ENCODE results near the gene TECPR2.
A peak's percentile ranks its signal among the peaks of the same experiment; 100 is the strongest.

Gene TECPR2

GRCh38 chr14:102431751-102432150, 69.0 kb downstream of the TECPR2 start:
- Histone ChIP-seq H3K4me1 (ENCODE audit: control insufficient read depth, low read length) (no peaks in the 10 kb centered on the region), H3K27ac (ENCODE audit: low read depth, low read length) (no peak overlapping the region), H3K4me2 (ENCODE audit: low read length) (no peak overlapping the region), H3F3A (ENCODE audit: control insufficient read depth, insufficient read depth) (no peaks in the 10 kb centered on the region), H4K20me1 (ENCODE audit: control insufficient read depth, insufficient read depth, low read depth, low read length) (no peaks in the 10 kb centered on the region), H3K36me3 (ENCODE audit: control insufficient read depth, low read length) (no peaks in the 10 kb centered on the region; the same call in 1 of the 2 replicates), H3K79me2 (ENCODE audit: control insufficient read depth, low read length) (no peaks in the 10 kb centered on the region), H3K9me2 (replicated peaks; ENCODE audit: control insufficient read depth, low read length) (no peaks in the 10 kb centered on the region), H3K9me3 (ENCODE audit: control insufficient read depth, insufficient read depth, low read length) (no peaks in the 10 kb centered on the region), H3K27me3 (ENCODE audit: control insufficient read depth, low read length) (no peaks in the 10 kb centered on the region), H3K4me3 (ENCODE audit: low read length) (no peak overlapping the region)
- TF ChIP-seq CTCF (IDR thresholded peaks at IDR 0.05; ENCODE audit: low read depth, low read length, poor library complexity, severe bottlenecking) = no peak
- no peak for TF ChIP-seq EZH2phosphoT487 (IDR thresholded peaks at IDR 0.05; ENCODE audit: borderline replicate concordance, low read length)

DNA sequence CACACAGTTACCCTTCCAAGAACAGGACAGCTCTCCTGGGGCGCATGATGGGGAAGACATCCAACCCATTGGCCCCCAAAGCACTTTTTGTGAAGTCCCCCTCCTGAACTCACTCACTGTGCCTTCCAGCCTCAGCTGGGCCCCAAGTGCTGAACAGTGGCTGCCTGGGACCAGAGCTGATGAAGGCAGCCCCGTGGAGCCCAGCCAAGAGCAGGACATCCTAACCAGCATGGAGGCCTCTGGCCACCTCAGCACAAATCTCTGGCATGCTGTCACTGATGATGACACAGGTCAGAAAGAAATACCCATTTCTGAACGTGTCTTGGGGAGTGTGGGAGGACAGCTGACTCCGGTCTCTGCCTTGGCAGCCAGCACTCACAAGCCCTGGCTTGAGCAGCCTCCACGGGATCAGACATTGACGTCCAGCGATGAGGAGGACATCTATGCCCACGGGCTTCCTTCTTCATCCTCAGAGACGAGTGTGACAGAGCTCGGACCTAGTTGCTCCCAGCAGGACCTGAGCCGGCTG, 72.0 kb downstream of the TECPR2 start:
- H3F3A ChIP-seq (ENCODE audit: control insufficient read depth, insufficient read depth) = no peaks in the 10 kb centered on the region
- TF ChIP-seq CTCF (IDR thresholded peaks at IDR 0.05; ENCODE audit: low read depth, low read length, poor library complexity, severe bottlenecking) (no peak), EZH2phosphoT487 (IDR thresholded peaks at IDR 0.05; ENCODE audit: borderline replicate concordance, low read length) (no peak)
- no peak overlapping the region for H3K27ac ChIP-seq (ENCODE audit: low read depth, low read length)

DNA sequence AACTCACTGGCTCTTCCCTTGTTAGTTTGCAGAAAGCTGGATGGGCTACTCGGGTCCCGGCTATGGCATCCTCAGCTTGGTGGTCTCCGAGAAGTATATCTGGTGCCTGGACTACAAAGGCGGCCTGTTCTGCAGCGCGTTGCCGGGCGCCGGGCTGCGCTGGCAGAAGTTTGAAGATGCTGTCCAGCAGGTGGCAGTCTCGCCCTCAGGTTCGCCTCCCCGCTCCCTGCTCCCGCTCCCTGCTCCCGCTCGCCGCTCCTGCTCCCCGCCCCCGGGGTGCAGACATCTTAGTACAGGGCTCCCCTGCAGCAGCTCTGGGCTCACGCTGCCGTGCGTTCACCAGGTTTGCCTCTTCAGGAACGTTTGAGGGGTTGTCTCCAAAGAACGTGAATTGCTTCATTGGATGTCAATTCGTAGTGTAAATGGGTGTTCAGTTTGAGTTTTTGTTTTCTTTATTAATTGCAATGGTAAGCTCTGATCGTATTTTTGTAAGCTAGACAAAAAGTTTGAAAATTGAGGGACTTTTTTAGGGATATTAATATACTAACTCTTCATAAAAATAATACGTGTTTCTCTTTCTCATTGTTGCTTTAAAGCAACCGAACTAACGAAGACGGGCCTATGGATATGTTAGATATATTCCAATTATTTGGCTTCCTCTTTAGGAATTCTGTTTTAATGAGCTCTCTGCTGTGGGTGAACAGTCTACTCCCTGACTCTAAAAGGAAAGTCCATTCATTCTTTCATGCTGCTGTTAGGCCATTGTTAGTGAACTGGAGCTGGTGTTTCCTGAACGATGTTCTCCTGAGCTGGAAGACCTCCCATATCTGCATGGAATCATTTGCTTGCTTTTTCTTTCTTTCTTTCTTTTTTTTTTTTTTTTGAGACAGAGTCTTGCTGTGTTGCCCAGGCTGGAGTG, 75.5 kb downstream of the TECPR2 start:
- no peaks in the 10 kb centered on the region for H3F3A ChIP-seq (ENCODE audit: control insufficient read depth, insufficient read depth)
- H4K20me1 ChIP-seq (ENCODE audit: control insufficient read depth, insufficient read depth, low read depth, low read length) = no peaks in the 10 kb centered on the region
- H3K27ac ChIP-seq (ENCODE audit: low read depth, low read length) = no peak overlapping the region
- H3K79me2 ChIP-seq (ENCODE audit: control insufficient read depth, low read length) = no peaks in the 10 kb centered on the region
- H3K9me3 ChIP-seq (ENCODE audit: control insufficient read depth, insufficient read depth, low read length) = no peaks in the 10 kb centered on the region
- TF ChIP-seq EZH2phosphoT487 (IDR thresholded peaks at IDR 0.05; ENCODE audit: borderline replicate concordance, low read length) = no peak
- TF ChIP-seq CTCF (IDR thresholded peaks at IDR 0.05; ENCODE audit: low read depth, low read length, poor library complexity, severe bottlenecking) = peak; percentile 88
- H3K4me1 ChIP-seq (ENCODE audit: control insufficient read depth, low read length) = peaks cover 7% of the 10 kb centered on the region
- peak overlapping the region; percentile 52 for H3K4me2 ChIP-seq (ENCODE audit: low read length)
- H3K4me3 ChIP-seq (ENCODE audit: low read length) = no peak overlapping the region
- H3K9me2 ChIP-seq (replicated peaks; ENCODE audit: control insufficient read depth, low read length) = no peaks in the 10 kb centered on the region
- H3K27me3 ChIP-seq (ENCODE audit: control insufficient read depth, low read length) = no peaks in the 10 kb centered on the region
- peaks cover 13% of the 10 kb centered on the region; the same call in 1 of the 2 replicates for H3K36me3 ChIP-seq (ENCODE audit: control insufficient read depth, low read length)

More for the DNA sequence above, 72.0 kb downstream of the TECPR2 start:
- peaks cover 7% of the 10 kb centered on the region for H3K4me1 ChIP-seq (ENCODE audit: control insufficient read depth, low read length)
- no peaks in the 10 kb centered on the region for H4K20me1 ChIP-seq (ENCODE audit: control insufficient read depth, insufficient read depth, low read depth, low read length)
- H3K27me3 ChIP-seq (ENCODE audit: control insufficient read depth, low read length) = no peaks in the 10 kb centered on the region
- no peaks in the 10 kb centered on the region for H3K79me2 ChIP-seq (ENCODE audit: control insufficient read depth, low read length)
- no peaks in the 10 kb centered on the region for H3K9me3 ChIP-seq (ENCODE audit: control insufficient read depth, insufficient read depth, low read length)
- H3K4me2 ChIP-seq (ENCODE audit: low read length) = no peak overlapping the region
- no peaks in the 10 kb centered on the region; the same call in 1 of the 2 replicates for H3K36me3 ChIP-seq (ENCODE audit: control insufficient read depth, low read length)
- no peak overlapping the region for H3K4me3 ChIP-seq (ENCODE audit: low read length)
- no peaks in the 10 kb centered on the region for H3K9me2 ChIP-seq (replicated peaks; ENCODE audit: control insufficient read depth, low read length)

Data from DOHH2 (cell line).